ENCODE measurements around the gene BRWD1. TPM values are rescaled to one million over a fixed set of nuclear protein-coding genes. Genes with fewer than 3 reads are reported as not detected.

BRWD1 gene
- total and polyA plus RNA-seq, 2 of the 8 experiments (the other 6 are each of a cell fraction or from before 2014, with no cell fraction given): 9.3 to 45.2 TPM

- TF ChIP-seq CHD7 (IDR thresholded peaks at IDR 0.05; ENCODE audit: insufficient replicate concordance, low read length): no peak
- no peak for TF ChIP-seq CTCF (IDR thresholded peaks at IDR 0.05; ENCODE audit: control extremely low read depth in 1 of 3, insufficient read depth in 1 of 3, low read depth in 1 of 3, low read length in 3 of 3)
- no peak for TF ChIP-seq SP1 (IDR thresholded peaks at IDR 0.05; ENCODE audit: low read depth, low read length)
- TF ChIP-seq EP300 (IDR thresholded peaks at IDR 0.05; ENCODE audit: borderline replicate concordance in 1 of 2, low read depth in 2 of 2, low read length in 2 of 2): no peak
- no peak for TF ChIP-seq HDAC2 (IDR thresholded peaks at IDR 0.05; ENCODE audit: borderline replicate concordance in 1 of 2, low read depth in 2 of 2, low read length in 2 of 2)
- no peak for TF ChIP-seq KDM4A (IDR thresholded peaks at IDR 0.05; ENCODE audit: low read depth, low read length, severe bottlenecking)
Observed at GRCh38 chr21:39311164-39311563, 2.3 kb downstream of the BRWD1 start (continued).

Measured in H1 (cell line).